KOPT-K1 (cell line): ENCODE data around the gene NKX6-2.

Experiments
- H3K27ac ChIP-seq: fragments of 200-600 bp; sonication (generic); 2 replicates; pipeline ENCODE4 v1.5.1; 2016; ENCODE audit warnings: antibody characterized with exemption, mild to moderate bottlenecking, low read depth, low read length; ENCODE audit not compliant: poor library complexity, severe bottlenecking
- H3K36me3 ChIP-seq: fragments of 200-600 bp; sonication (generic); 2 replicates; pipeline ENCODE4 v1.5.1; 2017; ENCODE audit warnings: antibody characterized with exemption, mild to moderate bottlenecking, low read length, moderate library complexity; ENCODE audit not compliant: insufficient read depth
- H3K9me3 ChIP-seq: fragments of 200-600 bp; sonication (generic); 2 replicates; pipeline ENCODE4 v1.5.1; 2017; ENCODE audit warnings: antibody characterized with exemption, low read length, mild to moderate bottlenecking; ENCODE audit not compliant: insufficient read depth, poor library complexity, severe bottlenecking

Gene NKX6-2

DNA sequence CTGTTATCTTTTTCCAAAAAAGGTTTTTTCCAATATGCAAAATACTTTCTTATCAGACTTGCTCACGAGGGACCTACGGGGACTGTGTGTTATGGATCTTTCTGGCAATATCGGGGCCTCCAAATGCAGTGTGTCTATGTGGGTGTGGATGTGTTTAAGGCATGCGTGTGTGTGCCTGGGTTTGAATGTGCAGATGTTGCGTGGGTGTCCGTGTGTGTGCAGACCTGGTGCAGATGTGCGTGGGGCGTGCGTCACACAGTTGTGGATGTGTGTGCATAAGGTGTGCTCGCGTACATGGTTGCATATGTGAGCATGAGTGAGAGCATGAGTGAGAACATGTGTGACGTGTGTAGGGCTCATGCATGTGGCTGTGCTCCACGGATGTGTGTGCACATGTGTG lies 19.7 kb downstream of the NKX6-2 start:
- Histone ChIP-seq H3K36me3 (peaks cover 14% of the 10 kb centered on the region; the same call in 1 of the 2 replicates), H3K9me3 (peaks cover 33% of the 10 kb centered on the region), H3K27ac (no peak overlapping the region)

DNA sequence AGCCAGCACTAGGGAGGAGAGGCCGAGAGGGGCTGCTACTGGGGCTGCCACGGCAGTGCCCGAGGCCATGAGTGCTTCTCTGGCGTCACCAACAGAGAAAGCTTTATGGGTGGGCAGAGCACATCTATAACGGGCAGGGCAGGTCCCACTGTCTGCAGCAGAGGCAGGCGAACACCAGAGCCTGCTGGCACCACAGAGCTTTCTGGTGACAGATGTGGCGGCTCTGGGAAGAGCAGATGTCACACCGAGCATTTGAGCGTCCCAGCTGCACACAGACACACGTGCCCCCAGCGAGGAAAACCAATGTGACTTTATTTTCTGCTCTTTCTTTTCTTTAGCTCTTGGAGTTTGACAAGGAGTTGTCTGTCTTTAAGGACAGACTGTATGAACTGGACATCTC lies 20.5 kb downstream of the NKX6-2 start:
- Histone ChIP-seq H3K27ac (no peak overlapping the region), H3K9me3 (peaks cover 24% of the 10 kb centered on the region)

DNA sequence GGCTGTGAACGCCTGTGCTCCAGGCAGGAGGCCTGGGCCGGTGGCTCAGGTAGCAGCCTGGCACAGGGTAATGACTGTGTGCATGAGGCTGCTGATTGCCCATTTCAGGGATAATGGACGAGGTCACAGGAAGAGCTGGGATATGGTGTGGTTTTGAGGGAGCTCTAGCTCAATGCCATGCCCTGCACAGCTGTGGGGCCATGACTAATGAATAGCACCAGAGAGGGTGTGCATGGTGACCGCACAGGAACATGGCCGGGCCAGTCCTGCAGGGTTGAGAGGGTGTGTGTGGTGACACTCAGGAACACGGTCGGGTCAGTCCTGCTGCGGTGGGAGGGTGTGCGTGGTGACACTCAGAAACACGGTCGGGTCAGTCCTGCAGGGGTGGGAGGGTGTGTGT lies 21.8 kb downstream of the NKX6-2 start:
- H3K36me3 ChIP-seq, result peaks cover 12% of the 10 kb centered on the region; the same call in 1 of the 2 replicates
- peaks cover 14% of the 10 kb centered on the region for H3K9me3 ChIP-seq
- H3K27ac ChIP-seq, result no peak overlapping the region

More for the DNA sequence above, 20.5 kb downstream of the NKX6-2 start:
- H3K36me3 ChIP-seq, result peaks cover 14% of the 10 kb centered on the region; the same call in 1 of the 2 replicates

DNA sequence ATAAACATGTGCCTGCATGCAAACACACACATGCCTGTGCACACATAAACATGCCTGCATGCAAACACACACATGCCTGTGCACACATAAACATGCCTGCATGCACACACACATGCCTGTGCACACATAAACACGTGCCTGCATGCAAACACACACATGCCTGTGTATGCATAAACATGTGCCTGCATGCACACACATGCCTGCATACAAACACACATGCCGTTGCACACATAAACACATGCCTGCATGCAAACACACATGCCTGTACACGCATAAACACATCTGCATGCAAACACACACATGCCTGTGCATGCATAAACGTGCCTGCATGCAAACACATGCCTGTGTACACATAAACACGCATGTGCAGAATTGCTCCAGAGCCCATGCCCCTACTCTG lies 22.4 kb downstream of the NKX6-2 start:
- H3K36me3 ChIP-seq, result peaks cover 6% of the 10 kb centered on the region; the same call in 1 of the 2 replicates
- peaks cover 8% of the 10 kb centered on the region for H3K9me3 ChIP-seq
- no peak overlapping the region for H3K27ac ChIP-seq

DNA sequence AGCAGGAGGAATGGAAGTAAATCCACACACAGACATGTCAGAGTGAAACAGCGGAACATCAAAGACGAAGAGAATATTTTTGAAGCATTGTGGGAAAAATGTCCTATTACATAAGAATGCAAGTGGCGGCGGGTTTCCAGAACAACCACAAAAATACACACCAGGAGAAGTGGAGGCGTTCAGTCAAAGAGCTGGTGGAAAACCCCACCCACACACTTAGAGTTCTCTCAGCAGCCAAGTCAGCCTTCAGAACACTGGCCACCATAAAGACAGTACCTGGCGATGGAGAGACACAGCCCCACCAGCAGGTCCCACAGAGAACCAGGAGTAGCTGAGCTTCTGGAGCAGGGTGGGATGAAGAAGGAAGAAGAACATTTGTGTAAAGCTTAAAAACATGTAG lies 23.7 kb downstream of the NKX6-2 start:
- Histone ChIP-seq H3K9me3 (no peaks in the 10 kb centered on the region), H3K27ac (no peak overlapping the region), H3K36me3 (no peaks in the 10 kb centered on the region)

DNA sequence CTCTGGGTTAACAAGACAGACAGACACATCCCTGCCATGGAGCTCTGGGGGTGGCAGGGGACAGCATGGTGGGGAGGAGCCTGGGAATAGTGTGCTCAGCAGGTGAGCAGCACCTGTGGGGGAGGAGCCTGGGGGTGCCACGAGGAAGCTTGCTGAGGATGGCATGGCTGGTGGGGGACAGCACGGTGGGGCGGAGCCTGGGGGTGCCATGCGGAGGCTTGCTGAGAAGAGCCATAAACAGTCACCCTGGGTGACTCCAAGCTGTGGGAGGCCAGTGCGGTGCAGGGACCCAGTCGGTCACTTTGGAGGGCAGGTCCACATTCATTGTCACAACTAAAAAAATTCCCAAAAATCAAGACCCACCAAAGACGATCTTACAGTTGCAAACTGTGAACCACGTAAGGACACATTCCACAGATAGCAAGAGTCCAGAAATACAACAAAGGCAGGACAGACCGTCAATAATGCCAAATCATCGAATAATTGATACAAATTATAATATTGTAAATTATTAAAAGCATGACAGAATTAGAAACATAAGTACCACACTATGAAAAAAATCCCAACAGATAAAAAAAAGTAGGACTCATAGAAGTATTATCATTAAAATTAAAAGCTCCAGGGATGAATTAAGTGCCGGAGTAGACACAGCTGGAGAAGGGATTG lies 24.4 kb downstream of the NKX6-2 start:
- Histone ChIP-seq H3K36me3 (peaks cover 1% of the 10 kb centered on the region; the same call in 1 of the 2 replicates), H3K9me3 (no peaks in the 10 kb centered on the region), H3K27ac (no peak overlapping the region)

DNA sequence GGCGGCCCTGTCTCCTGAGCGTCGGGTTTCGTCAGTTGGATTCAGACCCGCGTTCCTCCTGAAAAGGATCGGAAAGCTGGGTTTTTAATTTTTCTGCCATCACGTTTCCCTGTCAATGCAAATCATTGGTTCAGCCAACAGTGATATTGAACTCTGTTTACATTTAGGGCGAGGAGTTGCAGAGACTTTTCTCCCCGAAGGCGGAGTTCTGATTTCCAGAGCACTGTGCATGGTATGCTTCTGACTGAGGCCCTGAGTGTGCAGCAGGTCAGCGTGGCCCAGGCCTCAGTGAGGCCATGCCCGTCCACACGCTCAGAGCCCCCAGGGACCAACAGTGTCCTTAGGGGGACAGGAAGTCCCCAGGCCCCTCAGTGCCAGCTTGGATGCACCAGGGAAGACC lies 27.1 kb downstream of the NKX6-2 start:
- Histone ChIP-seq H3K36me3 (peaks cover 18% of the 10 kb centered on the region; the same call in 1 of the 2 replicates), H3K9me3 (no peaks in the 10 kb centered on the region), H3K27ac (no peak overlapping the region)

DNA sequence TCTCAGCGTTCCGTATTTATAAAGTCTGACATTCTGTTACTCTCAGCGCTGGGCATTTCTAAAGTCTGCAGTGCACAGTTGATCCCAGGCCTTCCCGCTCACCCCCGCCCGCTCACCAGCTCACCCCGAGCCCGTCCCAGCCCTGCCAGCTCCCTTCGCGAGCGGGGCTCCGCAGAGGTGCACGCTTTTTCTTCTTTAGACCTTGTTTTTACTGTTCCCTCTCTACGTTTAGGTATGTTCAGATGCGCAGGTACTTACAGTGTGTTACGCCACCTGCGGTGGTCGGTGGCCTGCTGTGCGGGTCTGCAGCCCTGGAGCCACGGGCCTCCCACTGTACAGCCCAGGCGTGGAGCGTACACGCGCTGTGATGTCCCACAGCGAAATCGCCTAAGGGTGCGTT lies 28.8 kb downstream of the NKX6-2 start:
- Histone ChIP-seq H3K27ac (no peak overlapping the region), H3K9me3 (no peaks in the 10 kb centered on the region), H3K36me3 (peaks cover 21% of the 10 kb centered on the region; the same call in 1 of the 2 replicates)

DNA sequence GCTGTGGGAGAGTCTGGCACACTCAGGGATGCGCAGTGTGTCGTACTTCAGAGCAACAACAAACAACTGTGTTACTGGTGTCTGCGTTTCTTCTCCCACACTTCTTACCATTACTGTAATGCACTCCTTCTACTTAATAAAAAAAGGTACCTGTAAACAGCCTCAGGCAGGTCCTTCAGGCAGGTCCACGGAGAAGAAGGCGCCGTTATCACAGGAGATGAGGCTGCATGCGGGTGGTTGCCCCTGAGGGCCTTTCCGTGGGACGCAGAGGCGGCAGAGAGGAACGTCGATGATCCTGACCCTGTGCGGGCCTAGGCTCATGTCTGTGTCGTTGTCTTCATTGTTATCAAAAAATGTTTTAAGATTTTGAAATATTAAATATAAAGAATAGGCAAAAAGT lies 29.4 kb downstream of the NKX6-2 start:
- Histone ChIP-seq H3K36me3 (peaks cover 21% of the 10 kb centered on the region; the same call in 1 of the 2 replicates), H3K9me3 (no peaks in the 10 kb centered on the region), H3K27ac (no peak overlapping the region)

DNA sequence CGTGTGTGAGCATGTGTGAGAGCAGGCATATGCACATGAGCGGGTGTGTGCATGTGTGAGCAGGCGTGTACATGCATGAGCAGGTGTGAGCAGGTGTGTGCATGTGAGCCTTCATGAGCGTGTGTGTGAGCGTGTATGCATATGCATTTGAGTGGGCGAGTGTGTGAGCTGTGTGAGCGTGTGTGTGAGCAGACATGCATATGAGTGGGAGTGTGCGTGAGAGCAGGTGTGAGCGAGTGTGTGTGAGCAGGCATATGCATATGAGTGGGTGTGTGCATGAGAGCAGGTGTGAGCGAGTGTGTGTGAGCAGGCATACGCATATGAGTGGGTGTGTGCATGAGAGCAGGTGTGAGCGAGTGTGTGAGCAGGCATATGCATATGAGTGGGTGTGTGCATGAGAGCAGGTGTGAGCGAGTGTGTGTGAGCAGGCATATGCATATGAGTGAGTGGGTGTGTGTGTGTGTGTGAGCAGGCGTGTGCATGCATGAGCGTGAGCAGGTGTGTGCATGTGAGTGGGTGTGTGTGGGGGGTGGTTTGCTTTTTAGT lies 30.7 kb downstream of the NKX6-2 start:
- H3K27ac ChIP-seq, result no peak overlapping the region
- H3K9me3 ChIP-seq, result no peaks in the 10 kb centered on the region
- peaks cover 21% of the 10 kb centered on the region; the same call in 1 of the 2 replicates for H3K36me3 ChIP-seq

DNA sequence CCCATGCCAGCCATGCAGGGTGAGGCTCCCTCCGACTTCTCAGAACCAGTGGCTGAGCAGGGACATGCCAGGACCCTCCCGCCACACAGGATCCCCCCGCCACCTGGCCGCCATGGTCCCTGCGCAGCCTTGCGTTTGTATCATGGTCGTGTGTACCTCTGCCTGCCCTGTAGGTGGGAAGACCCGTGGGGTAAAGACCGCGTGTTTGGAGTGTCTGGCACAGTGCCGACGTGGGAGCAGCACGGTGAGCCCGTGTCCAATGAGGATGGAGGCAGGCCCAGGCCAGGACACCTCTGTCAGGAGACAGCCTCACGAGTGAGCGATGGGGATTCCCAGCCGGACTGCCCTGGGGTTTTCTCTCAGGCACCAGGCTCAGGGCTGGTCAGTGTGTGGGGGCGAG lies 31.9 kb downstream of the NKX6-2 start:
- H3K27ac ChIP-seq, result no peak overlapping the region
- peaks cover 21% of the 10 kb centered on the region; the same call in 1 of the 2 replicates for H3K36me3 ChIP-seq
- H3K9me3 ChIP-seq, result no peaks in the 10 kb centered on the region

DNA sequence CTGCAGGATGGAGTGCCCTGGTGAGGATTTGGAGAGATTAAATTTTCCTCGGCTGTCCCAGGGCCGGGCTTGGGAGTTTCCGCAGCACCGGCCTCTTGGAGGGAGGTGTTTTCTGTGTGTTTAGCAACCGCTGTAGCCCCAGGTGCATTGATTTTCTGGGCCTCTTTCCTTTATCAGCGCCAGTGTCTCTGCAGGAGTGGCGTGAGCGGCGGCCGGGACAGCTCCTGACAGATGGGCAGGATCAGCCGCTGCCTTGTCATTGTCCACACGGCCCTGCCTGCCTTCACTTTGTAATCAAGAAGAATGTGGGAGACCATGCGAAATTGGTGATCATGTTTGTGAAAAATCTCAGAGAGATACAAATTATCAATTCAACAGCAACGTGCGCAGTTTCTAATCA lies 32.4 kb downstream of the NKX6-2 start:
- Histone ChIP-seq H3K9me3 (no peaks in the 10 kb centered on the region), H3K36me3 (peaks cover 21% of the 10 kb centered on the region; the same call in 1 of the 2 replicates), H3K27ac (no peak overlapping the region)

DNA sequence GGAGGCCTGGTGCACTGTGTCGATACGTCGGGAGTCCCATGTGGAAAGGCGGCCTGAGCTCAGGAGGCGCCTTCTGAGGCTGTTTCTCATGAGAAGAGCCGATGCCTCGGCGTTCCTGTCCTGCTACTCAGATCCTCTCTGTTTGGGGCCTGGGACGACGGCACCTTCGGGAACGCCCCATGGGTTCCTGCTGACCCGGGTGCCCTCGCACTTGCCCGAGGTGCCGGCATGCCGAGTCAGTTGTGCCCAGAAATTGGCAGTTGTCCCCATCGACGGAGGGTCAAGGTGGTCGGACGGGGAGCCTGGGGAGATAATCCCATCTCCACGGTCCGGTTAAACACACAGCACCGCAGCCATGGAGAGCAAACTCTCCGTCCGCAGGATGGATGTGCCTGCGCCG lies 33.0 kb downstream of the NKX6-2 start:
- Histone ChIP-seq H3K27ac (no peak overlapping the region), H3K36me3 (peaks cover 21% of the 10 kb centered on the region; the same call in 1 of the 2 replicates), H3K9me3 (no peaks in the 10 kb centered on the region)

DNA sequence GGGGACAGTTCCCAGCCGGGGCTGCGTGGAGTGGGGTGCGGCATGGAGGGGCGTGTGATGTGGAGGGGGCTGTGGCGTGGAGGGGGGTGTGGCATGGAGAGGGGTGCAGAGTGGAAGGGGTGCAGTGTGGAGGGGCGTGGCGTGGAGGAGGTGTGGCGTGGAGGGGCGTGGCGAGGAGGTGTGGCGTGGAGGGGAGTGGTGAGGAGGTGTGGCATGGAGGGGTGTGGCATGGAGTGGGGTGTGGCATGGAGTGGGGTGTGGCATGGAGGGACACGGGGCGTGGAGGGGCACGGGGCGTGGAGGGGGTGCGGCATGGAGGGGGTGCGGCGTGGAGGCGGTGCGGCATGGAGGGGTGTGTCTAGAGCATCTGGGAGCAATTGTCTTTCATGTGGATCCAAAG lies 33.6 kb downstream of the NKX6-2 start:
- no peak overlapping the region for H3K27ac ChIP-seq
- no peaks in the 10 kb centered on the region for H3K9me3 ChIP-seq

DNA sequence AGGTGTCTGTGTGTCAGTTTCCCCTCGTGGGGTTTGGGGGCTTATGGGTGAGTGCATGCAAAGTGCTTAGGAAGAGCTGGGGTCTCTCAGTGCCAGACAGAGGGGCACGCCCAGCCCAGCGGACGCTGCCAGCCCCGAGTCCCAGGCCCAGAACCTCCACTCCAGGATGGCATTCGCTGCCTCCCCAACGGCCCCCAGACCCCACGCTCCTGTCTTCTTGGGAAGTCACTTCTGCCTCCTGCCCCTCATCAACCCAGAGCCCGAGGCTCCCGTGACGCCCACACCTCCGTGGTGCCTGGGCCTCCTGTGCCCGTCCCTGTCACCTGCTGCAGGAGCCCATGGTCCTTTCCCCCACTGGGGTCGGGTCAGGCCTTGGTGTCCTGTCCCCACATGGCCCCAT lies 35.0 kb downstream of the NKX6-2 start:
- no peaks in the 10 kb centered on the region for H3K9me3 ChIP-seq
- H3K36me3 ChIP-seq, result peaks cover 14% of the 10 kb centered on the region; the same call in 1 of the 2 replicates

More for the DNA sequence above, 33.6 kb downstream of the NKX6-2 start:
- H3K36me3 ChIP-seq, result peaks cover 21% of the 10 kb centered on the region; the same call in 1 of the 2 replicates

DNA sequence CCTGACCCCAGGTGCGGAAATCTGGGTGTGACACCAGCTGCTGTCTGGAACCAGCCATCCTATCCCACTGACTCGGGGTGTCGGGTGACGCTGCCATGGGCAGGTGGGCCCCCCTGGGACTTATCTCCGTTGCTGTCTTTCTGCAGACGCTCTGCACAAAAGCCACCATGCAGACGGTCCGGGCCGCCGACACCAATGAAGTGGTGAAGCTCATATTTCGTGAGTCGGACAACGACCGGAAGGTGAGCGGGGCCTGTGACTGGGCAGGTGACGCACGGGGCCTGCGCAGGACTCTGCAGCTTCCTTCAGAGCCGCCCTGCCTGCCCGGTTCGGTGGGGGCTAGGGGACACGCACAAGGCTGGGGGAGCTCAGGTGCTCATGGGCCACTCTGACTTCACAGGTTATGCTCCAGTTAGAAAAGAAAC lies 36.6 kb downstream of the NKX6-2 start:
- Histone ChIP-seq H3K27ac (no peak overlapping the region), H3K36me3 (peaks cover 8% of the 10 kb centered on the region; the same call in 1 of the 2 replicates), H3K9me3 (no peaks in the 10 kb centered on the region)

More for the DNA sequence above, 35.0 kb downstream of the NKX6-2 start:
- no peak overlapping the region for H3K27ac ChIP-seq
